Measurements from ENCODE around the gene ZNF830. TPM values are rescaled to one million over a fixed set of nuclear protein-coding genes. Genes with fewer than 3 reads are reported as not detected.

ZNF830 gene
- total RNA-seq, 4 donors from 2014 or later: 10.8 to 16.6 (median 12.6) TPM

DNA sequence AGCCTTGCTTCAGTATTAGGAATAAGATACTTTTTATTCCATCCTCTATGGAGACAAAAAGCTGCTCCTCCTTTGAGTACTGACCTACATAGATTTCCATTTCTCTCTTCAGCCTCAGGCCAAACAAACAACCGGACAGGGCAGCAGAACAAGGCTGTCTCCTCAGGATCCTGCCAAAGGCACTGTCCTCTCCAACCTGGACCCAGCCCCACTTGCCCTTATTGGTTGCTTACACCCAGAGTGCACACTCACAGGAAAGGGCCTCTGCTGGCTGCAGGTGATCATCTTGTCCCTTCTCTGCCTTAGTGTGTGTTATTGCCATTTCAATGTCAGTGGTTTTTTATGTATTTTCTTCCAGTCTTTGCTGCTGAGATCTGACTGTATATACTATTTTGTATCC is 45.6 kb downstream of the ZNF830 start:
- H3K27me3 ChIP-seq: no peaks in the 10 kb centered on the region
- DNase-seq (ENCODE audit: extremely low spot score): no peak
- peaks cover 6 to 20% (median 17%) of the 10 kb centered on the region in 4 donors for H3K4me1 ChIP-seq
- H3K36me3 ChIP-seq: peaks cover 5 to 96% (median 62%) of the 10 kb centered on the region in 4 donors
- 71% methylated on average over 1 of the region's 1 CpG for WGBS
- intact Hi-C loops (cut with DNase I): no loop called here
- H3K4me3 ChIP-seq: no peak overlapping the region
- H3K9me3 ChIP-seq: no peaks in the 10 kb centered on the region
- TF ChIP-seq POLR2AphosphoS5 (IDR thresholded peaks at IDR 0.05): no peak
- TF ChIP-seq, protein P1, sequence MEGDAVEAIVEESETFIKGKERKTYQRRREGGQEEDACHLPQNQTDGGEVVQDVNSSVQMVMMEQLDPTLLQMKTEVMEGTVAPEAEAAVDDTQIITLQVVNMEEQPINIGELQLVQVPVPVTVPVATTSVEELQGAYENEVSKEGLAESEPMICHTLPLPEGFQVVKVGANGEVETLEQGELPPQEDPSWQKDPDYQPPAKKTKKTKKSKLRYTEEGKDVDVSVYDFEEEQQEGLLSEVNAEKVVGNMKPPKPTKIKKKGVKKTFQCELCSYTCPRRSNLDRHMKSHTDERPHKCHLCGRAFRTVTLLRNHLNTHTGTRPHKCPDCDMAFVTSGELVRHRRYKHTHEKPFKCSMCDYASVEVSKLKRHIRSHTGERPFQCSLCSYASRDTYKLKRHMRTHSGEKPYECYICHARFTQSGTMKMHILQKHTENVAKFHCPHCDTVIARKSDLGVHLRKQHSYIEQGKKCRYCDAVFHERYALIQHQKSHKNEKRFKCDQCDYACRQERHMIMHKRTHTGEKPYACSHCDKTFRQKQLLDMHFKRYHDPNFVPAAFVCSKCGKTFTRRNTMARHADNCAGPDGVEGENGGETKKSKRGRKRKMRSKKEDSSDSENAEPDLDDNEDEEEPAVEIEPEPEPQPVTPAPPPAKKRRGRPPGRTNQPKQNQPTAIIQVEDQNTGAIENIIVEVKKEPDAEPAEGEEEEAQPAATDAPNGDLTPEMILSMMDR (IDR thresholded peaks at IDR 0.05): no peak
- no peak for TF ChIP-seq POLR2A (IDR thresholded peaks at IDR 0.05; ENCODE audit: low read depth)
- no peak for TF ChIP-seq EP300 (IDR thresholded peaks at IDR 0.05)
- H3K27ac ChIP-seq (replicated peaks in 1 of 4): no peak overlapping the region

- peaks cover 10 to 84% (median 57%) of the 10 kb centered on the region in 4 donors for H3K36me3 ChIP-seq
- no peak overlapping the region for H3K4me3 ChIP-seq
- H3K27ac ChIP-seq (replicated peaks in 1 of 4): no peak overlapping the region
- 87% methylated on average over 3 of the region's 3 CpGs for WGBS
- no peaks in the 10 kb centered on the region for H3K9me3 ChIP-seq
- no peaks in the 10 kb centered on the region for H3K4me1 ChIP-seq
- TF ChIP-seq POLR2AphosphoS5 (IDR thresholded peaks at IDR 0.05): no peak
- H3K27me3 ChIP-seq: no peaks in the 10 kb centered on the region
- intact Hi-C loops (cut with DNase I): no loop called here
- no peak for DNase-seq (ENCODE audit: extremely low spot score)
Measured at GRCh38 chr17:35010093-35010492, 48.8 kb downstream of the ZNF830 start.

- Histone ChIP-seq H3K36me3 (peaks cover 19 to 84% (median 66%) of the 10 kb centered on the region in 4 donors), H3K27me3 (no peaks in the 10 kb centered on the region), H3K27ac (replicated peaks in 1 of 4) (no peak overlapping the region), H3K4me1 (no peaks in the 10 kb centered on the region), H3K9me3 (no peaks in the 10 kb centered on the region), H3K4me3 (no peak overlapping the region)
- no peak for DNase-seq (ENCODE audit: extremely low spot score)
- no peak for TF ChIP-seq POLR2A (IDR thresholded peaks at IDR 0.05; ENCODE audit: low read depth)
- TF ChIP-seq, protein P1 (IDR thresholded peaks at IDR 0.05): no peak
- TF ChIP-seq EP300 (IDR thresholded peaks at IDR 0.05): no peak
- TF ChIP-seq POLR2AphosphoS5 (IDR thresholded peaks at IDR 0.05): no peak
- intact Hi-C loops (cut with DNase I): no loop called here
- 83% methylated on average over 1 of the region's 5 CpGs for WGBS
Measured at GRCh38 chr17:35011671-35012216, 50.4 kb downstream of the ZNF830 start.

Other genes starting within 250 kb of the ZNF830 start
- 1 to 10 TPM; 2.6 to 5.8 (median 4.5) TPM for gene CCT6B, start 80 bp upstream of the ZNF830 start, total RNA-seq
- gene LIG3, start 19.0 kb downstream of the ZNF830 start, total RNA-seq: 10 to 100 TPM; 24.7 to 50.7 (median 32.1) TPM
- 10 to 100 TPM; 19.5 to 40.9 (median 33.3) TPM for gene RFFL, start 102.2 kb downstream of the ZNF830 start, total RNA-seq
- 10 to 100 TPM in 2 of 4 donors, 1 to 10 TPM in 2; 8.9 to 12.8 (median 10.7) TPM for gene RAD51D, start 158.3 kb downstream of the ZNF830 start, total RNA-seq
- gene FNDC8, start 160.1 kb downstream of the ZNF830 start, total RNA-seq: not detected
- gene NLE1, start 180.8 kb downstream of the ZNF830 start, total RNA-seq: 10 to 100 TPM in 3 of 4 donors, 1 to 10 TPM in 1; 9.6 to 16.1 (median 13.8) TPM
- gene UNC45B, start 186.3 kb downstream of the ZNF830 start, total RNA-seq: under 1 TPM in 3 of 4 donors, not detected in 1; under 0.01 to 0.23 (median 0.06) TPM
- not detected for gene SLC35G3, start 232.9 kb downstream of the ZNF830 start, total RNA-seq